Islet precursor cell (in vitro differentiated cells): ENCODE data around the gene ANKDD1B.

ENCODE experiments used
- DNase-seq: peaks from one replicate; pipeline ENCODE4 v3.0.0-alpha.2; 2018

Gene ANKDD1B

DNA sequence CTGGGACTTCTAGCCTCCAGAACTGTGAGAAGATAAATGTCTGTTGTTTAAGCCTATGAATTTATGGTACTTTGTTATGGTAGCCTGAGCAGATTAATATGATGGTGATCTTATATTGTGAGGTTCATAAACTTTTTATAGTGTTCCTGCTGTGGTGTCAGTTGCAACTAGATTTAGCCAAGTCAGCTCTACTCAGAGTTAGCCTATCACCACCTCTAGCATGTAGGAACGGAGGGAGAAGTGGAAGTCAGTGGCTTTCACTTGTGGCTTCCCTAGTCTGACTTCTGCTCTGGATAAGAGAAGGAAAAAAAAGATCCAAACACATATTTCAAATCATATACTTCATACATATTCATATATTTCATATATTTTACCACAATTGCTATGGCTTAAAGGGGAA is 99.4 kb downstream of the ANKDD1B start:
- no peak for DNase-seq

GRCh38 chr5:75711151-75711550 is 99.9 kb downstream of the ANKDD1B start:
- no peak for DNase-seq

DNA sequence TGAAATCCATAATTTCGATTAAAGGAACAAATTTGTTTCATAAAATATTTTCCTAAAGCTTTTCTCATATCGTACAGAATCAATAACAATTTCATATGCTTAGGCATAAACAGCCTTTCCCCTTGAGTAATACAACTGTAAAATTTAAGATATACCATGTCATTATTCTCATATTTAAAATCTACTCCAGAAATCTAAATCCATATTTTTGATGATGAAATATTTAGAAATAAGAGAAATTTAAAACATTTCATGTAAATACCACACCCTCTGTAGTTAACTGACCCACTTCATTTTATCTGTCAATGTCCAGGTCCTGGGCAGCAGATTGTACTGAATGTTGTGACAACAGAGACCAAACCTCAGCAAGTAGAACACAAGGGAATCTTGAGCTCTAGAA is 100.8 kb downstream of the ANKDD1B start:
- DNase-seq, result no peak

- DNase-seq, result no peak
Observed at GRCh38 chr5:75716715-75717081, 105.4 kb downstream of the ANKDD1B start.

DNA sequence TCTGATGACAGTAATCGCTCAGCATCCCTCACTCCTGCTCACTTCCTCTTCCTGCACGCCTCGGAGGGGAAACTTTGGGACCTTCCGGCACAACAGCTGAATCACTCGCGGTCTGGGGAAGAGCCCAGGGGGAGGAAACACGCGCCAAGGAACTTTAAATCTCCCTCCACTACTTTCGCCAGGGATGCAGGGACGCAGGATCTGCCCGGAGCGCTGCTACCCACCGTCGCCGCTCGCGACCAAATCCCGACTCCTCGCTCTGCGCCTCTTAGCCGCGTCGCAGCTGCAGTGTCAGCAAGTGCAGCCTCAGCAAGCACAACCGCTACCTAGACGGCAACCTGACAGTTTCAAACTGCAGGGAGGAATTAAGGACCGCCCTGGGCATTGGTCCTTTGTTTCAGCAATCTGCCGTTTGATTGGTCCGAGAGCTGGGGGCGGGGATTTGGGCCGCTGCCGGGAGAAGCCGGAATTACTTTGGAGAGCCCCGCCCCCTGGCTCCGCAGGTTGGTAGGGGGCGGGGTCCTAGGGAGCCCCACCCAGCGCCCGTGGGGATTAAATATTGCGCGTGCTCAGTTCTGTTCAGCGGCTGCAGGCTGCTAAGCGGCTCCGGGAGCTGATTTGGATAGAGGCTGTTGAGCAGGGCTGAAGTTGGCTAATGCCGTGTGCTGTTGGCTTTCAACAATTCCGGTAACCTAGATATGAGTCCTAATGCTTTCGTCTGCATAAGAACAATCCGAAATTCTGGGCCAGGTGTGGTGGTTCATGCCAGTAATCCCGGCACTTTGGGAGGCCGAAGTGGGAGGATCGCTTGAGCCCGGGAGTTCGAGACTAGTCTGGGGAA is 106.0 kb downstream of the ANKDD1B start, which contains the start of gene POC5:
TSS of gene POC5 (minus strand) at position 356 of the 841 bp plus-strand sequence. CDS start 4,500 bp downstream, outside the sequence.
- DNase-seq, result peak; percentile 99

GRCh38 chr5:75720882-75721281 is 109.6 kb downstream of the ANKDD1B start:
- no peak for DNase-seq
